GM19025 (cell line): ENCODE data around the gene GRIK2.

Experiments used
- ATAC-seq: cut with Tn5 transposase; IDR thresholded peaks from one replicate; pipeline ENCODE4 v1.9.1; 2021; ENCODE audit warnings: mild to moderate bottlenecking, low read depth, moderate library complexity; ENCODE audit not compliant: unreplicated experiment

GRIK2 gene

GRCh38 chr6:101936516-101936915 is 543.0 kb downstream of the GRIK2 start:
- no peak for ATAC-seq

GRCh38 chr6:101937108-101937507 is 543.6 kb downstream of the GRIK2 start:
- ATAC-seq, result no peak

GRCh38 chr6:101940391-101940790 is 546.9 kb downstream of the GRIK2 start:
- ATAC-seq, result no peak

GRCh38 chr6:101956961-101957360 is 563.5 kb downstream of the GRIK2 start:
- no peak for ATAC-seq

- no peak for ATAC-seq
Measured at GRCh38 chr6:101961357-101961756, 567.8 kb downstream of the GRIK2 start.

- ATAC-seq, result no peak
Measured at GRCh38 chr6:101980924-101981323, 587.4 kb downstream of the GRIK2 start.

- no peak for ATAC-seq
Measured at GRCh38 chr6:101986476-101986875, 593.0 kb downstream of the GRIK2 start.

GRCh38 chr6:101992286-101992685 is 598.8 kb downstream of the GRIK2 start:
- ATAC-seq, result no peak

- ATAC-seq, result no peak
Measured at GRCh38 chr6:101994521-101994920, 601.0 kb downstream of the GRIK2 start.

GRCh38 chr6:102015431-102015830 is 621.9 kb downstream of the GRIK2 start:
- ATAC-seq, result no peak

GRCh38 chr6:102022281-102022680 is 628.8 kb downstream of the GRIK2 start:
- ATAC-seq, result no peak

- ATAC-seq, result no peak
Measured at GRCh38 chr6:102022803-102023202, 629.3 kb downstream of the GRIK2 start.

- no peak for ATAC-seq
Measured at GRCh38 chr6:102023977-102024657, 630.6 kb downstream of the GRIK2 start.

- no peak for ATAC-seq
Measured at GRCh38 chr6:102026649-102027048, 633.1 kb downstream of the GRIK2 start.

GRCh38 chr6:102028176-102028575 is 634.7 kb downstream of the GRIK2 start:
- ATAC-seq, result no peak

GRCh38 chr6:102038964-102039363 is 645.5 kb downstream of the GRIK2 start:
- ATAC-seq, result no peak

- ATAC-seq, result no peak
Measured at GRCh38 chr6:102039441-102039840, 645.9 kb downstream of the GRIK2 start.

- ATAC-seq, result no peak
Measured at GRCh38 chr6:102051001-102051400, 657.5 kb downstream of the GRIK2 start.

GRCh38 chr6:102051720-102052119 is 658.2 kb downstream of the GRIK2 start:
- no peak for ATAC-seq

- ATAC-seq, result no peak
Measured at GRCh38 chr6:102064142-102064541, 670.6 kb downstream of the GRIK2 start.

GRCh38 chr6:102066301-102066700 is 672.8 kb downstream of the GRIK2 start:
- no peak for ATAC-seq

GRCh38 chr6:102068349-102068929 is 674.9 kb downstream of the GRIK2 start:
- no peak for ATAC-seq
